Femur (tissue), 1 donor: Measurements from ENCODE around the gene STK32B.
A peak's percentile ranks its signal among the peaks of the same experiment; 100 is the strongest.

Experiments used
- DNase-seq: peaks from one replicate; pipeline ENCODE4 v3.0.0-alpha.2; 2017

Gene STK32B

DNA sequence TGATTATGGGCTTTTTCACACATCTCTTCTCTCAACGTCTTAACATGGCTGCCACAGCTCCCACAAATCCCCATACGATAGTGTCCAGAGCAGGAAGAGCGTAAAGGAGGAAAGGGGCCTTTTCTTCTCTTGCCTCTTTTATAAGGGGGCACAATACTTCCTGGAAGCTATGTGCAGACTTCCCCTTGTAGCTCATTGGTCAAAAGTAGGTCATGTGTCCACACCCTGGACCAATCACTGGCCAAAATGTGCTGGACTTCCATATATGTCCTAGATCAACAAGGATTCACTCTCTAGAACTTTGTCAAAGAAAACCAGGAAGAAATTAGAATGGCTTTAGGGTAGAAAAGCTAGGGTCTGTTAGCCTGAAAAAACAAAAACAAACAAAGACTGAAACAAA is 26.7 kb downstream of the STK32B start:
- DNase-seq, result no peak

- DNase-seq, result no peak
These were observed 28.3 kb downstream of the STK32B start for GRCh38 chr4:5079581-5079980.

DNA sequence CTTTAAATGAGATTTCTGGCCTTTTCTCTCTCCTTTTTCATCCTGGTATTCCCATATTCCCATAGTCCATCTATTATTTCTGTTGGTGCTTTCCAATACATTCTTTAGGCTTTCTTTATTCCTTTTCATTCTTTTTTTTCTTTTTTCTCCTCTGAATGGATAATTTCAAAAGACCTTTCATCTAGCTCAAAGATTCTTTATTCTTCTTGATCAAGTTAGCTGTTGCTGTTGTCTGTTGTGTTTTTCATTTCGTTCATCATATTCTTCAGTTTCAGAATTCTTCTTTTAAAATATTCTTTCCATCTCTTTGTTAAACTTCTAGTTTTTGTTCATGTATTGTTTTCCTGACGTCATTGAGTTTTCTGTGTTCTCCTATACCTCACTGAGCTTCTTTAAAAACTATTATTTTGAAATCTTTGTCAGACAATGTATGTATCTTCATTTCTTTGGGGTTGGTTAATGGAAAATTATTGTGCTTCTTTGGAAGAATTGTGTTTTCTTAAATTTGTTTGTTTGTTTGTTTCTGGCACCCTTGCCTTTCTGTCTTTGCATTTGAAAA is 30.2 kb downstream of the STK32B start:
- no peak for DNase-seq

DNA sequence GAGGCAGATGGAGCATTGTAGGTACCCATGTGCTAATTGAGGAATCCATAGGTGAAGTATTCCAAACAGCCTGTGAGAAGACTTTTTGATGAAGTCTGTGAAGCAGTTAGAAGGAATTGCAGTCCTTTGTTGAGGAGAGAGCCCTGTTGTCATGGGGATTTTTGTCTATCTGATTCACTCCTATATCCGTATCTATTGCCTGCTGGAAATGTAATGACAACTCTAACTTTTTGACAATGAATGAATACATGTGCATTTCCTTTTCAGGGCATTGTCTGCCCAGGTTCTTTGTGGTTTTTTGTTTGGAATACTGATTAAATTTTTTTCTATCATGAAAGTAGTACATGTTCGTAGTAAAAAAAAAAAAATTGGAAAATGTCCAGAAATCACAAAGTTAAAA is 31.1 kb downstream of the STK32B start:
- DNase-seq, result no peak

DNA sequence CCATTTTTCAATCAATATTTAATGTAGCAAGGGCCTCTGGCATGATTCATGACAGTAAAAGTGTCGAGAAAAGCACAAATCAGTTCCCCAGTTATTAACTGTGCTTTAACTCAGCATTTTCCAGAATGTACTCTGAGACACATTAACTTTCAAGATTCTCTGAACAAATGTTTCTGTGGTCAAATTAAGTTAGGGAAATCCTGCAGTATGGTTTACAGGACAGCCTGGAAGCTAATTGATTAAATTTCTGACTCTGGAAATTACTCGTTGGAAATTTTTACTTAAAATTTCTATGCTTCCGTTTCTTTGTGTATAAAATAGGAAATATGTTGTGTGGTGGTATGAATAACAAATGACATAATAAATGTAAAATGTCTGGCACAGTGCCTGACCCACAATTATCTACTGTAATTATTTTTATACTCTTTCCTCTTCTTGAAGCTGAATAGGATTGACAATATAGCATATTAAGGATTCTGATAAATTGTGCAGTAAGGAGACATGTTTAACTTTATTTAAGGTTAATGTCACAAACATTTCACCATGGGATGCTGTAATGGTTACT is 33.7 kb downstream of the STK32B start:
- DNase-seq, result no peak

DNA sequence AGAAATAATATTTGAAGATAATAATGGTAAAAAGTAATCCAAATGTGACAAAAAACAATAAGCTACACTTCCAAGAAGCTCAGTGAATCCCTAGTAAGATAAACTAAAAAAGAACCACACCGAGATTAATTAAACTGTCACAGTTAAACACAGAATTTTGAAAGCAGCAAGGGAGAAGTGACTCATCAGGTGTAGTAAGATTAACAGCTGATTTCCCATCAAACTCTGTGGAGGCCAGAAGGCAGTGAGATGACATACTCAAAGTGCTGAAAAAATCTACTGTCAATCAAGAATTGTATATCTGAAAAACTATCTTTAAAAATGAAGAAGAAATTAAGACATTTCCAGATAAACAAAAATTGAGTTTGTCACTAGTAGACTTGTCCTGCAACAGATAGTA is 35.3 kb downstream of the STK32B start:
- DNase-seq, result no peak

GRCh38 chr4:5096261-5096660 is 45.0 kb downstream of the STK32B start:
- DNase-seq, result no peak

GRCh38 chr4:5098176-5098575 is 46.9 kb downstream of the STK32B start:
- no peak for DNase-seq

GRCh38 chr4:5100336-5100735 is 49.1 kb downstream of the STK32B start:
- no peak for DNase-seq

GRCh38 chr4:5100986-5101385 is 49.7 kb downstream of the STK32B start:
- no peak for DNase-seq

GRCh38 chr4:5101571-5101970 is 50.3 kb downstream of the STK32B start:
- DNase-seq, result no peak

- no peak for DNase-seq
These were observed 59.6 kb downstream of the STK32B start for GRCh38 chr4:5110901-5111300.

- DNase-seq, result no peak
These were observed 61.2 kb downstream of the STK32B start for GRCh38 chr4:5112333-5113095.

DNA sequence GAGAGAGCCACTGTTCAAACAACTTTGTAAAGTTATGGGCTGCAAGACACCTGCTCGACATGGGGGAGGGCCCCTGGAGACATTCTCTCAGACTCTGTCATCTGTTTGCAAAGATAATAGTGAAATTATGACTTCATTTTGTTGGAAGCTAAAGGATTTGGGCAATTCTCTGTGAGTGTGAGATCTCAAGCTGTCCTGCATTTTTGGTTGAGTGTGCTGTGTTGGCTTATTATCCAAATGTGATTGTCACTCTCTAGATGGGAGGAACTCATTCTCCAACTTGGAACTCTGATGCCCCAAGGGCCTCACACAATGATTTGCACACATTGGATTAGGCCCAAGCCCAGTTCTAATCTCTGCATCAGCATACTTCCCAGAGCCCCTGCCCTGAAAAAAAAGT is 63.7 kb downstream of the STK32B start:
- no peak for DNase-seq

GRCh38 chr4:5118091-5118786 is 67.0 kb downstream of the STK32B start:
- no peak for DNase-seq

DNA sequence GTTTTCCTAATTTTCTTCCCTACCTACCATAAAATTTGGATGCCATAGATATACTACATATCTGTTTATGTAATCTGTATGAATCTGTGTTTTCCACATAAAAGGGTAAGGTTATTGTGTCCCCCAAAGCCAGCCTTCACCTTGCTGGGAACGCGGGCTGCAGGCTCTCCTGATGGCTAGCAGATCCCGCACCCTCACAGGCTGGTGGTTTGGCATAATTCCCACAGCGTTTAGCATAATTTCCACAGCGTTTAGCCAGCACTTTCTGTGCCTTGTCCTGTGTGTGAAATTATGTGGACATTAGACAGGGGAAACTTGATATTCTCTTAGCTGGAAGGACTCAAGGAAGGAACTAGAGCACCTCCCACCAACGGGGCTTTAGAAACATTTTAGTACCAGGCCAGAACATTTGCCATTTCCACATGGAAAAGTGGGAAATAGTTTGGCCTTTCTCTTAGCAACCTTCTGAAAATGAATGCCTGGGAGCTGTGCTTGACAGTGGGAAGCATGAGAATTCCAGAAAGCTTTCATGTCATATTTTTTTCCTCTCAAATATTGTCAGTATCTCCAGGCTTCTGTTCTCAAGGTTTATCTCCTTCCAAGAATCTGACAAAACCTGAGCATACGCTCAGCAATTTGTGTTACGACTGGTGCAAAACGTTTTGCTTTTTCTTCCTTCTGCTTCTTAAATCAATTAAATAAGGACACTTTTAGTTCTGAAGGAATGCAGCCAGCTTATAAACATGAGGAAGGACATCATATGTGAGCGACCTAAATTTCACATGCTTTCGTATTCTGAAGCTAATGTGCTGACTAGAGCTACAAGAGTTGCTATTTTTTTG is 67.9 kb downstream of the STK32B start:
- peak; percentile 29 for DNase-seq

GRCh38 chr4:5120067-5120466 is 68.8 kb downstream of the STK32B start:
- no peak for DNase-seq

GRCh38 chr4:5120468-5120867 is 69.2 kb downstream of the STK32B start:
- DNase-seq, result no peak

DNA sequence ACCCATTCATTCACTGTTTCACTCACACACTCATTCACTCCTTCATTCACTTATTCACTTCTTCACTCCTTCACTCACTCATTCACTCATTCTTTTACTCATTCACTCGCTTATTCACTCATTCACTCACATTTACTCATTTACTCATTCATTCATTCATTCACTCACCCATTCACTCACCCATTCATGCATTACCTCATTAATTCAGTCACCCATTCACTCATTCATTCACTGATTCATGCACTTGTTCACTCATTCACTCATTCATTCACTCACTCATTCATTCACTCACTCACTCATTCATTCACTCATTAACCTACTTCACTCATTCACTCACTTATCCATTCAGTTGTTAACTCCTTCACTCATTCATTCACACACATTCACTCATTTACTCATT is 70.8 kb downstream of the STK32B start:
- no peak for DNase-seq

- DNase-seq, result no peak
These were observed 73.6 kb downstream of the STK32B start for GRCh38 chr4:5124876-5125275.

DNA sequence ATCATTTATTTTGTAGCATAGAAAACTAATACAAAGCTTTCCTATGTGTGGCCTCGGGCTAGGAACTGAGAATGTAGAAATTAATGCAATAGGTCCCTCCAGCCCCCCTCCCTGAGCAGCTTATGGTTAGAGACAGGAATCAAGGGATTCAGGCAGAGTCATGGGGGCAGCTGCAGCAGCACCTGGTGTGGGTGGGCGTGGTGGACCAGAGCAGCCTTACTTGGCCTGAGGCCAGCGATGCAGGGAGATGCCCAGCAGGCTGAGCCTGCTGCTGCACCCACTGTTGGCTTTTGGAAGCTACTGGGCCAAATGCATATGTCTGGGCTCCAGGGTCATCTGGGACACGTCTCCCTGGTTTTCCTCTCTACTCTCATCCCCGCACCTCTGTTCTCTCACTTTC is 74.0 kb downstream of the STK32B start:
- peak; percentile 48 for DNase-seq

DNA sequence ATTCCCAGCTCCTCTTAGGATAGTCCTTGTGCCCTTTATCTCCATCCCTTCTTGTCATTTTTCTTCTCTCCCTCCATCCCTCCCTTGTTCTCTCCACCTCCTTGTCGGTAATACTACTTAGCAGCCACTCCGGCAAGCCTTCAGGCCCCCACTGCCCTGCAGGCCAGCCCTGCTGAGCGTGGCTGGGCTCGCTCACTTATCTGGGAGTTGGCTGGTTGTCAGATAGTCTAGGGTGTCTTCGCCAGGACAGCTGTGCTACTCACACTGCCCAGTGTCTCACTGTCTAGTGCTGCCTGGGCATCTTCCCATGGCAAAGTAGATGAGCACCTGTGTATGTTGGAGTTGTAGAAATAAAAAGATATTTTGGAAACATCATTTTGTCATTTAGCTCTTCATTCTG is 75.0 kb downstream of the STK32B start:
- DNase-seq, result peak; percentile 40

DNA sequence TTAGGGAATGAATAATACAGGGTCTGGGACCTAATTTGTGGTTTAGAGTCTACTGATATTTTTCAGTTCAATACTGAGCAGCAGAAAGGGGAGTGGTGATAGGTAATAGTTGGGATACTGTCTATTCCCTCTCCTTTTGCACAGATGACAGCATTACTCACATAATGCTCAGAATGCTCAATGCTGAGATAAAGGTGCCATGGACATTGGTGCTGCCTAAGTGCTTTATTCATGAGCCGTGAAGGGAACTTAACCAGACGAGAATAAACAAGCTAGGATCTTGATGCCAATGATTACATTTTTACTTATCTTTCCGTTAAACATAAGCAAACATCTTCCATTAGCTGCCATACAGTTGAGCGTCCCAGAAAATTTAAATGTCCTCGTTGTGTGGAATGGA is 75.6 kb downstream of the STK32B start:
- DNase-seq, result no peak
